Trophoblast cell (in vitro differentiated cells and primary cell): ENCODE results near the gene CRIP1.
A peak's percentile ranks its signal among the peaks of the same experiment; 100 is the strongest.

Source experiments
- DNase-seq, 2 donors: peaks; one replicate each; pipeline ENCODE4 v3.0.0-alpha.2; 2016
- H2AFZ ChIP-seq: 2 replicates; pipeline ENCODE4 v1.6.1; 2013; ENCODE audit warnings: low read length, moderate library complexity, mild to moderate bottlenecking; ENCODE audit not compliant: insufficient read depth, poor library complexity
- H2AK5ac ChIP-seq: 2 replicates; pipeline ENCODE4 v1.6.1; 2013; ENCODE audit warnings: mild to moderate bottlenecking, low read length
- H2BK120ac ChIP-seq: 2 replicates; pipeline ENCODE4 v1.6.1; 2013; ENCODE audit warnings: low read length, mild to moderate bottlenecking, moderate library complexity; ENCODE audit not compliant: insufficient read depth, poor library complexity
- H2BK12ac ChIP-seq: 2 replicates; pipeline ENCODE4 v1.6.1; 2013; ENCODE audit warnings: mild to moderate bottlenecking, low read length, moderate library complexity
- H2BK5ac ChIP-seq: 2 replicates; pipeline ENCODE4 v1.6.1; 2013; ENCODE audit warnings: low read length, low read depth, moderate library complexity, mild to moderate bottlenecking; ENCODE audit not compliant: poor library complexity
- H3K14ac ChIP-seq: 2 replicates; pipeline ENCODE4 v1.6.1; 2013; ENCODE audit warnings: mild to moderate bottlenecking, low read length
- H3K18ac ChIP-seq: 2 replicates; pipeline ENCODE4 v1.6.1; 2013; ENCODE audit warnings: mild to moderate bottlenecking, low read length
- H3K23ac ChIP-seq: 2 replicates; pipeline ENCODE4 v1.6.1; 2013; ENCODE audit warnings: low read length
- H3K27ac ChIP-seq: 2 replicates; pipeline ENCODE4 v1.5.1; 2013; ENCODE audit warnings: low read depth, mild to moderate bottlenecking, inconsistent platforms, low read length, moderate library complexity
- H3K27me3 ChIP-seq: 2 replicates; pipeline ENCODE4 v1.6.1; 2013; ENCODE audit warnings: inconsistent platforms, mild to moderate bottlenecking, low read length, moderate library complexity; ENCODE audit not compliant: insufficient read depth
- H3K36me3 ChIP-seq, 2 experiments: 1 replicate in 1 of 2; 2 replicates in 1 of 2; pipeline ENCODE4 v1.6.1; 2013; ENCODE audit warnings: low read length in 2 of 2, mild to moderate bottlenecking in 2 of 2, moderate library complexity in 1 of 2; ENCODE audit not compliant: insufficient read depth in 2 of 2, control insufficient read depth in 1 of 2
- H3K4ac ChIP-seq: 2 replicates; pipeline ENCODE4 v1.6.1; 2013; ENCODE audit warnings: low read depth, mild to moderate bottlenecking, low read length, moderate library complexity
- H3K4me1 ChIP-seq, 2 experiments: 1 replicate in 1 of 2; 2 replicates in 1 of 2; pipeline ENCODE4 v1.6.1; 2013; ENCODE audit warnings: low read length in 2 of 2, mild to moderate bottlenecking in 2 of 2, moderate library complexity in 1 of 2; ENCODE audit not compliant: insufficient read depth in 2 of 2, control insufficient read depth in 1 of 2
- H3K4me2 ChIP-seq: 2 replicates; pipeline ENCODE4 v1.6.1; 2013; ENCODE audit warnings: inconsistent platforms, mild to moderate bottlenecking, low read length, moderate library complexity
- H3K4me3 ChIP-seq: 2 replicates; pipeline ENCODE4 v1.5.1; 2013; ENCODE audit warnings: mild to moderate bottlenecking, low read depth, low read length, inconsistent platforms
- H3K79me1 ChIP-seq: one replicate; pipeline ENCODE4 v1.6.1; 2013; ENCODE audit warnings: low read length
- H3K79me2 ChIP-seq: 2 replicates; pipeline ENCODE4 v1.6.1; 2013; ENCODE audit warnings: low read length, mild to moderate bottlenecking; ENCODE audit not compliant: control insufficient read depth, insufficient read depth, poor library complexity
- H3K9ac ChIP-seq: 2 replicates; pipeline ENCODE4 v1.6.1; 2013; ENCODE audit warnings: mild to moderate bottlenecking, low read length
- H3K9me3 ChIP-seq: 2 replicates; pipeline ENCODE4 v1.6.1; 2013; ENCODE audit warnings: low read depth, mild to moderate bottlenecking, control low read depth, inconsistent platforms, low read length; ENCODE audit not compliant: insufficient read depth
- H4K12ac ChIP-seq: 2 replicates; pipeline ENCODE4 v1.6.1; 2013; ENCODE audit warnings: low read depth, mild to moderate bottlenecking, low read length, moderate library complexity
- H4K8ac ChIP-seq: 2 replicates; pipeline ENCODE4 v1.6.1; 2013; ENCODE audit warnings: low read depth, mild to moderate bottlenecking, low read length, moderate library complexity
- H4K91ac ChIP-seq: one replicate; pipeline ENCODE4 v1.6.1; 2013; ENCODE audit warnings: low read depth, mild to moderate bottlenecking, low read length, moderate library complexity
- WGBS: extraction: QIAGEN DNeasy Blood & Tissue Kit; methylation state at CpG from one replicate; pipeline ENCODE4 v1.1.7; 2013; ENCODE audit warnings: missing lambda C conversion rate; ENCODE audit not compliant: insufficient read length, insufficient coverage; ENCODE audit errors: extremely low coverage; 5-methylcytosine and 5-hydroxymethylcytosine counted together

The CRIP1 gene

GRCh38 chr14:105478398-105479251 is 8.1 kb upstream of the CRIP1 start:
- Histone ChIP-seq H3K79me2 (peaks cover 3% of the 10 kb centered on the region), H3K27me3 (peaks cover 33% of the 10 kb centered on the region), H2AFZ (no peak overlapping the region), H2BK120ac (no peak overlapping the region), H4K12ac (no peak overlapping the region), H3K4me2 (no peak overlapping the region), H3K9ac (no peak overlapping the region), H3K27ac (no peak overlapping the region), H3K4ac (no peak overlapping the region), H2AK5ac (no peak overlapping the region), H3K9me3 (peaks cover 5% of the 10 kb centered on the region), H4K91ac (no peak overlapping the region), H2BK5ac (no peak overlapping the region), H3K4me3 (no peak overlapping the region), H3K79me1 (peaks cover 17% of the 10 kb centered on the region), H3K14ac (no peak overlapping the region), H3K23ac (no peak overlapping the region), H3K36me3 (peaks cover 2 to 5% of the 10 kb centered on the region in 2 experiments), H3K4me1 (peaks cover 20 to 40% of the 10 kb centered on the region in 2 experiments), H4K8ac (no peak overlapping the region), H2BK12ac (no peak overlapping the region), H3K18ac (no peak overlapping the region)
- no peak for DNase-seq
- no CpG with 5 or more reads among the region's 81 CpGs for WGBS

GRCh38 chr14:105479431-105480158 is 7.1 kb upstream of the CRIP1 start:
- Histone ChIP-seq H3K23ac (no peak overlapping the region), H4K8ac (no peak overlapping the region), H3K4me1 (peaks cover 20 to 41% of the 10 kb centered on the region in 2 experiments), H2BK120ac (no peak overlapping the region), H3K4me3 (no peak overlapping the region), H4K91ac (no peak overlapping the region), H2BK12ac (no peak overlapping the region), H3K79me1 (peaks cover 15% of the 10 kb centered on the region), H3K36me3 (peaks cover 2 to 5% of the 10 kb centered on the region in 2 experiments), H3K18ac (no peak overlapping the region), H2BK5ac (no peak overlapping the region), H2AFZ (no peak overlapping the region), H4K12ac (no peak overlapping the region), H2AK5ac (no peak overlapping the region), H3K14ac (no peak overlapping the region), H3K79me2 (peaks cover 3% of the 10 kb centered on the region), H3K9ac (no peak overlapping the region), H3K4me2 (no peak overlapping the region), H3K27ac (no peak overlapping the region), H3K27me3 (peaks cover 33% of the 10 kb centered on the region), H3K9me3 (peaks cover 5% of the 10 kb centered on the region), H3K4ac (no peak overlapping the region)
- peak in 1 of 2 donors; percentile 24 for DNase-seq
- WGBS = no CpG with 5 or more reads among the region's 34 CpGs

GRCh38 chr14:105480199-105480746 is 6.4 kb upstream of the CRIP1 start:
- DNase-seq = no peak
- WGBS = no CpG with 5 or more reads among the region's 15 CpGs

More at GRCh38 chr14:105480199-105480746, 6.4 kb upstream of the CRIP1 start:
- no peak overlapping the region for H4K12ac ChIP-seq
- no peak overlapping the region for H2AFZ ChIP-seq
- peaks cover 14% of the 10 kb centered on the region for H3K79me1 ChIP-seq
- no peak overlapping the region for H3K4ac ChIP-seq
- H2BK120ac ChIP-seq = no peak overlapping the region
- no peak overlapping the region for H2BK5ac ChIP-seq
- H3K4me2 ChIP-seq = no peak overlapping the region
- H3K9me3 ChIP-seq = peaks cover 5% of the 10 kb centered on the region
- no peak overlapping the region for H2AK5ac ChIP-seq
- peaks cover 2 to 5% of the 10 kb centered on the region in 2 experiments for H3K36me3 ChIP-seq
- no peak overlapping the region for H3K23ac ChIP-seq
- H3K4me1 ChIP-seq = peaks cover 20 to 36% of the 10 kb centered on the region in 2 experiments
- H4K91ac ChIP-seq = no peak overlapping the region
- no peak overlapping the region for H3K18ac ChIP-seq
- H4K8ac ChIP-seq = no peak overlapping the region
- peaks cover 3% of the 10 kb centered on the region for H3K79me2 ChIP-seq
- no peak overlapping the region for H3K4me3 ChIP-seq
- H3K14ac ChIP-seq = no peak overlapping the region
- H2BK12ac ChIP-seq = no peak overlapping the region
- peaks cover 27% of the 10 kb centered on the region for H3K27me3 ChIP-seq
- H3K9ac ChIP-seq = no peak overlapping the region
- no peak overlapping the region for H3K27ac ChIP-seq
